ENCODE measurements around the gene PLAU.
"Not testable (repeated sequence)": the region's sequence is repeated elsewhere in the genome, so short reads cannot be mapped to it uniquely, and the experiment has no call there.

PLAU gene

GRCh38 chr10:73956476-73957359, 45.8 kb downstream of the PLAU start:
- no peak for DNase-seq (ENCODE audit: low spot score)
- Histone ChIP-seq H3K4me3 (no peak overlapping the region), H3K27ac (peak overlapping the region; percentile 48 to 61)
- TF ChIP-seq CTCF (IDR thresholded peaks at IDR 0.05): no peak

GRCh38 chr10:73959484-73960243, 48.7 kb downstream of the PLAU start:
- no peak for TF ChIP-seq CTCF (IDR thresholded peaks at IDR 0.05)
- Histone ChIP-seq H3K27ac (no peak overlapping the region), H3K4me3 (no peak overlapping the region)
- no peak for DNase-seq (ENCODE audit: low spot score)

- DNase-seq (ENCODE audit: low spot score): no peak
- Histone ChIP-seq H3K4me3 (no peak overlapping the region), H3K27ac (no peak overlapping the region)
- no peak for TF ChIP-seq CTCF (IDR thresholded peaks at IDR 0.05)
Measured at GRCh38 chr10:73962386-73962785, 51.5 kb downstream of the PLAU start.

- not testable (repeated sequence) for DNase-seq (ENCODE audit: low spot score); H3K4me3 ChIP-seq; H3K27ac ChIP-seq
Measured at GRCh38 chr10:73963533-73963932, 52.6 kb downstream of the PLAU start.

- DNase-seq (ENCODE audit: low spot score): no peak
- TF ChIP-seq CTCF (IDR thresholded peaks at IDR 0.05): no peak
- Histone ChIP-seq H3K27ac (no peak overlapping the region), H3K4me3 (no peak overlapping the region)
Measured at GRCh38 chr10:73964743-73965142, 53.8 kb downstream of the PLAU start.

GRCh38 chr10:73965267-73965889, 54.4 kb downstream of the PLAU start:
- peak overlapping the region; percentile 53 for H3K4me3 ChIP-seq

GRCh38 chr10:73965890-73966768, 55.2 kb downstream of the PLAU start:
- Histone ChIP-seq H3K27ac (peak overlapping the region; percentile 90), H3K4me3 (peak overlapping the region; percentile 53)
- no peak for TF ChIP-seq CTCF (IDR thresholded peaks at IDR 0.05)
- DNase-seq (ENCODE audit: low spot score): peak; percentile 95

More at GRCh38 chr10:73965267-73965889, 54.4 kb downstream of the PLAU start:
- peak overlapping the region; percentile 90 for H3K27ac ChIP-seq
- not testable (repeated sequence) for DNase-seq (ENCODE audit: low spot score)

Measured in coronary artery (tissue), 2 donors.